C4-2B (cell line): ENCODE results near the gene PDZD2.

ENCODE experiments used
- CTCF ChIP-seq: fragments of 450-650 bp; conservative IDR thresholded peaks from 2 replicates; pipeline ENCODE4 v1.5.1; 2017; ENCODE audit warnings: mild to moderate bottlenecking
- ZFX ChIP-seq: fragments of 450-650 bp; IDR thresholded peaks from 2 replicates; pipeline ENCODE4 v1.6.1; 2017

- TF ChIP-seq CTCF (no peak), ZFX (no peak)
Measured at GRCh38 chr5:31911291-31912265, 272.6 kb downstream of the PDZD2 start.
